Measurements from ENCODE around the gene ZFHX3.

Gene ZFHX3

GRCh38 chr16:72894293-72895151, 153.4 kb downstream of the ZFHX3 start:
- DNase-seq, result no peak

DNA sequence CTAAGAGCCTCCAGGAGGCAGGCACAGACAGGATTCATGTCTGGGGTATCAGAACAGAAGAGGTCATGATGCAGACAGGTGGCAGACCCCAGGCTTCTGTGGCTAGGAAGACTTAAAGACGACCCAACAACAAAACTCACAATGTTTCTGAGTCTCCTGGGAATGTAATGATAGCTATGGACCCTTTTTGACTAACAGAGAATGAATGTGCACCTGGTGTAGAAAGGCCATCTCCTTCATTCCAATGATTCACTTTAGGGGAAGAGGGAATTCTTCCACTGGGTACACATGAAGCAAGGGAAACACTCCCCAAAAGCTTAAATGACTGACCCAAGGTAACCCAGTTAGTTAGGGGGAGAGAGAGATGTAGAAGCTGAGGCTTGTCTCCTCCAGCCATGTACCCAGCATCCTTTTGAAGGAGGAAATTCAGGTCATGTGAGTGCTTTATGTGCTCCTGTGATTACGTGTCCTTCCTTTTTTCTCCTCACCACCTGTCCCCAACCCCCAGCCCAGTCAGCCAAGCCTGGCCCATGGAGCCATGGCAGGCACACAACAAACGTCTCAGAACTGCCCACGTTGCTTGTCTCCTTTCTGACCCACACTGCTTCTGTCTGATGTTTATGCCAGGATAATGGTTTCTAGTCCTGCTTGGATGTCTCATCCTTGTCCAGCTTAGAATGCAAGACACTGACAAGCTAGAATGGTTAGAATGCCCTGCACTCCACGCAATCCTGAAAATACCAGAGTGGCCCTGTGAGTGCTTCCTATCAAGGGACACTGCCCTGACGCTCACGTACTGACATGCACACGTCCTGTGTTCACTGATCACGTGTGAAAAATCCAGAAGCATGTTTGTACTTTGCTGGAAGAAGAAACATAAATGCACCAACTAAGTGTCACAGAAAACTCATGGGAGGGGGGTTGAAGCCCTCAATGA, 156.4 kb downstream of the ZFHX3 start:
- DNase-seq, result no peak

GRCh38 chr16:72890587-72890986, 157.3 kb downstream of the ZFHX3 start:
- no peak for DNase-seq

DNA sequence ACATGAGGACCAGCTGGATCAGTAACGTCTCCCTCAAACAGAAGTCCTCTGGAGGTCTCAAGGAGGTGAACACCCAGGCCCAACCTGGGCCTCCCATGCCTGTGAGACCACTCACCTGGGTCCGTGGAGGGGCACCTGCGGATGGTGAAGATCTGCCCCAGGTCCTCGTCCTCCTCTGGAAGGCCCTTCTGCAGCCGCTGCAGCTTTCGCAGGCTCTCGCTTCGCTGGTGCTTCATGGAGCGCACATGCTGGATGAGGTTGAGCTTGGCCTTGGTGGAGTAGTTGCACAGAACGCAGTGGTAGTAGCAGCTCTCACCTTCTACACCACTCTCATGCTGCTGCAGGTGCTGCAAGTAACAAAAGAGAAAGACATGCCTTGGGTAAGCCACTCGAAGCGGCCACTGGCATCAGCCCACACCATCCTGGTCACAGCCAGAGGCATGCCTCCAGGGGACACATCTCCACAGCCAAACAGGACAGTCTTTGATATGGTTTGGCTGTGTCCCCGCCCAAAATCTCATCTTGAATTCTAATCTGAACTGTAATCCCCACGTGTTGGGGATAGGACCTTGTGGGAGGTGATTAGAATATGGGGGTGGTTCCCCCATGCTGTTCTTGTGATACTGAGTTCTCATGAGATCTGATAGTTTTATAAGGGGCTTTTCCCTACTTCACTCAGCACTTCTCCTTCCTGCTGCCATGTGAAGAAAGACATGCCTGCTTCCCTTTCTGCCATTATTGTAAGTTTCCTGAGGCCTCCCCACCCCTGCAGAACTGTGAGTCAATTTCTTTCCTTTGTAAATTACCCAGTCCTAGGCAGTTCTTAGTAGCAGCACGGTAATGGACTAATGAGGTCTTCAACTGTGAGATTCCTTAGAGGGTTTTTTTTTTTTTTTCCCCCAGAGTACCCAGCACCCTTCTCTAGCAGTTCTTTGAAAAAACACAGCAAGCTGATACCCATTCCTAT, 158.0 kb downstream of the ZFHX3 start:
- DNase-seq, result no peak

DNA sequence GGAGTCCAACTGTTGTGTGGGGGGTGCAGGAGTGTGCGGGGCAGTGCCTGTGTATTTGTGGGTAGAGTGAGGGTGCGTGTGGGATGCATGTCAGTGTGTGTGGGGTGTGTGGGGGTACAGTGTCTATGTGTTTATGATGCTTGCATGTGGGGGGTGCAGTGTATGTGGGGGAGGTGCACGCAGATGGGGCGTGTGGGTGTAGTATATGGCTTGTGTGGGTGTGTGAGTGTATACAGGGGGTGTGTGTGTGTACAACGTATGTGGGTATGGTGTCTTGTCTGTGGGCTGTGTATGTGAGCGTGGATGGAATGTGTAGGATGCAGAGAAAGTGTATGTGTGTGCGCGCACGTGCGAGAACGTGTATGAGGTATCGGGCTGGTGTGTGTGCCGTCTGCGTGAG, 160.4 kb downstream of the ZFHX3 start:
- no peak for DNase-seq

DNA sequence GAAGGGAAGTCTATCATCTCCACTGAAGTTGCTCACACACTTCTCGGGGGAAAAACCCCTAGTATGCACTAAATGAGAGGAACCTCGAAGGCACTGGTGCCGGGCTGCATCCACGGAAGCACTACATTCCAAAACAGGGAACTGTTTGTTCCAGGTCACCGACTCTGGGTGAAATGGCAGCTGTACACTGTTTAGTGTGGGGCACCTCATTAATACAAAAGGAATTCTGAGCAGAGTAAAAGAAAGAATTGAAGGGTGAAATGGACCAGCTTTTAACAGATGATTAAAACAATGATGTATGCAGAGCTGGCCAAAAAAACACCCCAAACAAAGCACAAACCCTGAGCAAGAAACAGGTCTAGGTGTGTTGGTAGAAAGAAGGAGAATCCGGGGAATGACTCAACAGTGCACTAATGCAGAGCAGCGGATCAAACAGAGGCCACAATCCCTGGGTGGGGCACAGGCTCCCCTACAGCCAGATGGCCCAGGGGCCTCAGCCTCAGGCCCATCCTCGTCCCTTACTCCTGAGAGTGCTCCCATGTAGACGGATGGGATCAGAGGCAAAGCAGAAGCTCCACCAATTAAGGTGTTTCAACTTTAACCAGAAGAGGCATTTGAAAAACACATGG, 161.5 kb downstream of the ZFHX3 start:
- no peak for DNase-seq

GRCh38 chr16:72884573-72884972, 163.4 kb downstream of the ZFHX3 start:
- DNase-seq, result no peak

DNA sequence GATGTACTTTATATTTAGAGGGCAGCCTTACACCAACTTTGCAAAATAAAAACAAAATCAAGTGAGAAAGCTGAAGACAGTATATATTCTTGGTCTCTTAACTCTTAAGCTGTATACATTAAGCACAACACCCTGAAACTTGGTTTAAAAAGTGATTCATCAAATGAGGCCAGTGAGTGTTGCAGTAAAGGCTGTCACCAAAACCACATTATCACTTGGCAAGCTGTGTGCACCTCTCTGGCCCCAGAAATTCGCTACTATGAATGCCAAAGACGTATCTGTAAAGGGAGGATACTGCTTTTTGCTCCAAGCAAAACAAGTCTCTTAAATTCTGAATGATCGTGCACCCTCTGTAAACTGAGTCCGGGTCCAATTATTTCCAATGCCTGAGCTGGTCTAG, 163.9 kb downstream of the ZFHX3 start:
- no peak for DNase-seq

DNA sequence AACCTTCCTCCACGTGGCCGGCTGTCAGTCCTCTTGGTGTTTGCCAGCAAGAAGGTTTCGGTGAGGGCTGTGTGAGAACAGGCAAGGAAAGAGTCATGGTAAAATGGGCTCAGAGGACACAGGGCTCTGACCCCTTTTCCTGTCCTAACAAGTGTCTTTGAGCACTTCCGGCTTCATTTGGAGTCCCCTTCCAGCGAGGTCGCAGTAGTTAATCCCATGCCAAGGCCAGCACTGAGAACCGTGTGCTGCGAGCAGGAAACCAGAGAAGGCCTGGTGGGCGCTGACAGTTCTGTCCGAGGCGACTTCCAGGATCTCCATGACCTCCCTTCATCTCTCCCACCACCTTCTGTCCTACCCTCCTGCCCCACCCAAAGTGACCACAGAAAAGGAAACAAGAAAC, 168.1 kb downstream of the ZFHX3 start:
- DNase-seq, result no peak

DNA sequence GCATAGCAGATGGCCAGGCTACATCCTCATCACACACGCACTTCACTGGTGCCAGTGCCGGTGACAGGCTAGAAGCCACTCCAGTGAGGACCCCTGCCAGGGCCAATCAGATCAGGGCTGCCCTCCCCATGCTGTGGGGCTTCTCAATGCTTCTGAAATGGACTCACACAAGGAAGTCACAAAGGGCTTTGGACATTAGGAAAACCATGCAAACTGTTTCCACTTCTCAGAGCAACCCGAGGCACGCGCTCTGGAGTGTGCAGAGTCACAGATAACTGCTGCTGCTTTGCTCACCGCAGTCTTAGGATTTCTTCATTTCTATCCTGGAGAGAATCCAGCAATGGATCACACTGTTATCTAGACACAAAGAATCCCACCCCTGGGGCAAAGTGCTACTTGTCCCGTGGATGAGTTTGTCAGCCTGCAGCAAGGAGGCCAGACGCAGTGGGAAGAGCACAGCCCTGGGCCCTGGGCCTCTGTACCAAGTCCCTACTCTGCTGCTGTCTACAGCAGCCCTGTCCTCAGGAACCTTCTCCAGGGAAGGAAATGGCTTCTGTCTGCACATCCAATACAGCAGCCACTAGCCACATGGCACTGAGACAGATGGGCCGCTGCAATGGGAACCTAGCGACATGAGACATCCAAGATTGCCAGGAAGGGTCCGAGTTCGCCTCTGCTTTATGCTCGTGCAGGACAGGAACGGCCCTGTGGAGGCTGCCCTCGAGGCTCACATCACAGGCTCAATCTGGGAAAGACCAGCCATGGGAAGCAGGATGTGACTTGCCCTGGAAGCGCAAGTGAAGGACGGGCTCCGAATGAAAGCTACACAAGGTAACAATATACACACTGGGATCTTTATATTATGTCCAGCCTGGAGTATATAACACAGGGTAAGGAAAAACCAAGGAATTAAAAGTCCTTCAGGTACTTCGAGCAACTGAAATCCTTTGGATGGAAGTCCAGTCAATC, 169.3 kb downstream of the ZFHX3 start:
- DNase-seq, result no peak

DNA sequence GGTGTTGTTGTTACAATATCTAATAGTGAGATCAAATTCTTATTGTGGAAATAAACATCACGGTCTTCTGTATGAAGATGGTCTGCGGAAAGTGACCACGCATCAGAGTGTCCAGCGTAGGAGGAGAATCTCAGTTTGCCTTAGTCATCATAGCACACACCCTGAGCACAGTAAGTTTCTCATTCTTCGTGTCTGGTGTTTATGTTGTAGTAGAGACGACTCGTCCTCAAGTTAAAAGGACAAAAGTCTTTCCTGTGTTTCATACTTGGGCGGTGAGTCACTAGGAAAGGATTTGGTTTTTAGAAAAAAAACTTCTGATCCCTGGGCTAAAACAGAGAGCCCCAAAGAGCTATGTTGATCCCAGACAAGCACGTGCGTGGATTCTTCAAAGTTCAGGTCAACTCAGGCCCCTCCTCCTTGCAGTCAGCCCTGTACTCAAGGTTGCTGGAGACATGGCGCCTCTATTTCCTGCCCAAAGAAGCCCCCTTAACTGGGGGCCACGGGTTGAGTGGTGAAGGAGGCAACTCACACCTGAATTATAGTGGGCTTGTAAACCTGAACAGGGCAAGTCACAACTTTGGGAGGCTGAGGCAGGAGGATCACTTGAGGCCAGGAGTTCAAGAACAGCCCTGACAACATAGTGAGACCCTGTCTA, 170.4 kb downstream of the ZFHX3 start:
- no peak for DNase-seq

- no peak for DNase-seq
Observed at GRCh38 chr16:72876981-72877373, 171.0 kb downstream of the ZFHX3 start.

- no peak for DNase-seq
Observed at GRCh38 chr16:72876221-72876620, 171.7 kb downstream of the ZFHX3 start.

GRCh38 chr16:72875291-72876031, 172.5 kb downstream of the ZFHX3 start:
- peak; percentile 28 for DNase-seq

GRCh38 chr16:72873853-72874252, 174.1 kb downstream of the ZFHX3 start:
- DNase-seq, result no peak

- no peak for DNase-seq
Observed at GRCh38 chr16:72873044-72873443, 174.9 kb downstream of the ZFHX3 start.

- no peak for DNase-seq
Observed at GRCh38 chr16:72865835-72866234, 182.1 kb downstream of the ZFHX3 start.

DNA sequence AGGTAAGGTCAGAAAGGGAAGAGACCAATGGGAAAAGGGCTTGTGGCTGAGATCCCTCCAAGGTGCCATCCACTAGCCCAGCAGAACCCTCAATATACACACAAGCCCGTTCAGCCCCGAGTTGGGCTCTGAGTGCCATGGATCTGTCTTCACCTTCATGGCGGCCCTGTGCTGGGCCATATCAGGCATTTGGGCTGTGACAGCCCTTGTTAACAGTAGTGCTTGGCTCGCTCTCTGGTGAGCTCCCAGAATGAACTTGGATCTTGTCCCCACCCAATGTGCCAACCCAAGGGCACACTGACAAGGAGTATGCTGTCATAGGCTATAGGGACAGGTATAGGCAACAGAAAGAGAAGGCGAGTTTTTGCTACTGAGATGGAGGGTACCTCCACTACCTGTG, 182.7 kb downstream of the ZFHX3 start:
- no peak for DNase-seq

DNA sequence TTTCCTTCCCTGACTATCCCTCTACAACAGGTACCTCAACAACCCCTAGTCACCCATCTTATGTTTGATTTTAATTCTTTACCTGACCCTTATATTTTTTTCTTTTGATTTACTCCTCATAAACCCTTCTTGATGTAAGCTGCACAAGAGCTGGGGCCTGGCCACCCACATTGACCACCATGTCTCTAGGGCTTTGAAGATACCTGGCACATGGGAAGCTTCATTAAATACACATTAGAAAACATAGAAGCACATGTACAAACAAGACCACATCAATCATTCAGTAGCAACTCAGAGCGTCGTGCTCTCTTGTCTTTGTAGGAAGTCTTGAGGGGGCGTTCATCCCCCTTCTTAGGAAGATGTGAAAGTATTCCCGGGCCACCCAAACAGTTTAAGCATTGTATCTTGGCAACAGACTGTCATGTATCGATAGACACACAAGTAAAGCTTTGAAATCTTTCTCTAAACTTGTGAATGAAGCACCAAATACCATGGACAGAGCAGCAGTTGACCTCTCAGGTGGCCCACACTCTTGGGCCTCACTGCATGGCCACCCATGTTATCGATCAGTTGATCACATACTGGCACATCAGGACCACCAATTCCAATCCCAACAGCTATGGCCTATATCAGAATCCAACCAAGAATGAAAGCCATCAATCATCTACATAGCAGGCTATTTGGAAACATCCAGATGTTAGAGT, 183.6 kb downstream of the ZFHX3 start:
- DNase-seq, result no peak

Measured in DMS 273 treated with DMSO at 0.1 percent for 48 hours (cell line).